Effector memory CD8-positive, alpha-beta T cell (primary cell): ENCODE results near the gene FDX2.
"Not testable (repeated sequence)": the region's sequence is repeated elsewhere in the genome, so short reads cannot be mapped to it uniquely, and the experiment has no call there.

Source experiments
- ATAC-seq: fragments of 150-1000 bp; cut with Tn5 transposase; replicated peaks from 2 replicates; pipeline ENCODE4 v1.10.0; 2021; ENCODE audit warnings: mild to moderate bottlenecking, moderate library complexity
- DNase-seq, 3 experiments: peaks; one replicate each; pipeline ENCODE4 v3.0.0; 2021
- H3K27ac Mint-ChIP-seq, 2 donors: one replicate each; pipeline ENCODE4 v1.8.0; 2022; ENCODE audit warnings: mild to moderate bottlenecking in 2 of 2, mixed read lengths in 2 of 2, moderate library complexity in 2 of 2
- H3K27me3 Mint-ChIP-seq, 2 donors: one replicate each; pipeline ENCODE4 v1.8.0; 2022; ENCODE audit warnings: mixed read lengths in 2 of 2
- H3K36me3 Mint-ChIP-seq: one replicate; pipeline ENCODE4 v1.8.0; 2022; ENCODE audit warnings: mild to moderate bottlenecking, moderate library complexity, mixed read lengths; ENCODE audit not compliant: insufficient read depth
- H3K4me1 Mint-ChIP-seq, 2 donors: one replicate each; pipeline ENCODE4 v1.8.0; 2022; ENCODE audit warnings: low read depth in 2 of 2, mixed read lengths in 2 of 2
- H3K4me3 Mint-ChIP-seq, 2 donors: one replicate each; pipeline ENCODE4 v1.8.0; 2022; ENCODE audit warnings: mild to moderate bottlenecking in 2 of 2, mixed read lengths in 2 of 2, moderate library complexity in 2 of 2
- H3K9me3 Mint-ChIP-seq, 2 donors: one replicate each; pipeline ENCODE4 v1.8.0; 2022; ENCODE audit warnings: mixed read lengths in 2 of 2

FDX2 gene

GRCh38 chr19:10289167-10289835 is 26.5 kb downstream of the FDX2 start:
- H3K4me3 Mint-ChIP-seq: peak overlapping the region; percentile 89 to 96
- peaks cover 49 to 59% of the 10 kb centered on the region in 2 donors for H3K4me1 Mint-ChIP-seq
- ATAC-seq (peak; percentile 74), DNase-seq (peak; percentile 68 to 70 (median 69))
- H3K9me3 Mint-ChIP-seq: no peaks in the 10 kb centered on the region
- peaks cover 58% of the 10 kb centered on the region for H3K36me3 Mint-ChIP-seq
- peaks cover 29 to 68% of the 10 kb centered on the region in 2 donors for H3K27me3 Mint-ChIP-seq
- peak overlapping the region; percentile 8 to 49 for H3K27ac Mint-ChIP-seq

DNA sequence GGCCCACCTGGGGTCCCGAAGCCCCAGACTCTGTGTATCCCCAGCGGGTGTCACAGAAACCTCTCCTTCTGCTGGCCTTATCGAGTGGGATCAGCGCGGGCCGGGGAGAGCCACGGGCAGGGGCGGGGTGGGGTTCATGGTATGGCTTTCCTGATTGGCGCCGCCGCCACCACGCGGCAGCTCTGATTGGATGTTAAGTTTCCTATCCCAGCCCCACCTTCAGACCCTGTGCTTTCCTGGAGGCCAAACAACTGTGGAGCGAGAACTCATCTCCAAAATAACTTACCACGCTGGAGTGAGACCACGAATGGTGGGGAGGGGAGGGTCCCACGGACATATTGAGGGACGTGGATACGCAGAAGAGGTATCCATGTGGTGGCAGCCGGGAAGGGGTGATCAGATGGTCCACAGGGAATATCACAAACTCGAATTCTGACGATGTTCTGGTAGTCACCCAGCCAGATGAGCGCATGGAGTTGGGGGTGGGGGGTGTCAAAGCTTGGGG is 27.1 kb downstream of the FDX2 start:
- no peak for DNase-seq
- Mint-ChIP-seq H3K27ac (peak overlapping the region; percentile 8 to 49), H3K4me1 (peaks cover 49 to 56% of the 10 kb centered on the region in 2 donors), H3K27me3 (peaks cover 29 to 62% of the 10 kb centered on the region in 2 donors), H3K9me3 (no peaks in the 10 kb centered on the region), H3K36me3 (peaks cover 62% of the 10 kb centered on the region), H3K4me3 (peak overlapping the region; percentile 89 to 96)
- no peak for ATAC-seq

GRCh38 chr19:10286803-10287737 is 28.7 kb downstream of the FDX2 start, which contains the start of gene ICAM4:
ICAM4 (plus strand) TSS chr19:10286955; CDS start chr19:10287013, 58 bp downstream.
- Mint-ChIP-seq H3K4me1 (peaks cover 37 to 44% of the 10 kb centered on the region in 2 donors), H3K9me3 (no peaks in the 10 kb centered on the region), H3K27ac (peak within 1 kb of the TSS in 1 of 2 donors; percentile 32), H3K4me3 (peak within 1 kb of the TSS; percentile 31 to 96), H3K36me3 (peaks cover 60% of the 10 kb centered on the region), H3K27me3 (peaks cover 18 to 46% of the 10 kb centered on the region in 2 donors)
- DNase-seq (no peak), ATAC-seq (no peak)

DNA sequence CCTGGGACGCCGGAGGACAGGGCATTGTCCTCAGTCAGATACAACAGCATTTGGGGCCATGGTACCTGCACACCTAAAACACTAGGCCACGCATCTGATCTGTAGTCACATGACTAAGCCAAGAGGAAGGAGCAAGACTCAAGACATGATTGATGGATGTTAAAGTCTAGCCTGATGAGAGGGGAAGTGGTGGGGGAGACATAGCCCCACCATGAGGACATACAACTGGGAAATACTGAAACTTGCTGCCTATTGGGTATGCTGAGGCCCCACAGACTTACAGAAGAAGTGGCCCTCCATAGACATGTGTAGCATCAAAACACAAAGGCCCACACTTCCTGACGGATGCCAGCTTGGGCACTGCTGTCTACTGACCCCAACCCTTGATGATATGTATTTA is 30.4 kb downstream of the FDX2 start:
- H3K27ac Mint-ChIP-seq: no peak overlapping the region
- H3K36me3 Mint-ChIP-seq: peaks cover 65% of the 10 kb centered on the region
- H3K4me3 Mint-ChIP-seq: no peak overlapping the region
- no peak for ATAC-seq
- DNase-seq: no peak
- H3K4me1 Mint-ChIP-seq: peaks cover 22 to 31% of the 10 kb centered on the region in 2 donors
- no peaks in the 10 kb centered on the region for H3K9me3 Mint-ChIP-seq
- peaks cover 5 to 29% of the 10 kb centered on the region in 2 donors for H3K27me3 Mint-ChIP-seq

DNA sequence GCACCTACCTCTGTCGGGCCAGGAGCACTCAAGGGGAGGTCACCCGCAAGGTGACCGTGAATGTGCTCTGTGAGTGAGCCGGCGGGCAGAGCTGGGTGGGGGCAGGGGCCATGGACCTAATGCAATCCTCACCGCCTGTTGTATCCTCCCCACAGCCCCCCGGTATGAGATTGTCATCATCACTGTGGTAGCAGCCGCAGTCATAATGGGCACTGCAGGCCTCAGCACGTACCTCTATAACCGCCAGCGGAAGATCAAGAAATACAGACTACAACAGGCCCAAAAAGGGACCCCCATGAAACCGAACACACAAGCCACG is 30.9 kb downstream of the FDX2 start:
- Mint-ChIP-seq H3K36me3 (peaks cover 68% of the 10 kb centered on the region), H3K27me3 (peaks cover 0 to 24% of the 10 kb centered on the region in 2 donors), H3K4me3 (no peak overlapping the region), H3K4me1 (peaks cover 19 to 29% of the 10 kb centered on the region in 2 donors), H3K27ac (no peak overlapping the region), H3K9me3 (no peaks in the 10 kb centered on the region)
- DNase-seq (no peak), ATAC-seq (no peak)

- DNase-seq (no peak), ATAC-seq (no peak)
- no peak overlapping the region for H3K27ac Mint-ChIP-seq
- H3K9me3 Mint-ChIP-seq: no peaks in the 10 kb centered on the region
- H3K27me3 Mint-ChIP-seq: peaks cover 0 to 19% of the 10 kb centered on the region in 2 donors
- peaks cover 24 to 34% of the 10 kb centered on the region in 2 donors for H3K4me1 Mint-ChIP-seq
- H3K36me3 Mint-ChIP-seq: peaks cover 72% of the 10 kb centered on the region
- no peak overlapping the region for H3K4me3 Mint-ChIP-seq
Measured at GRCh38 chr19:10284065-10284959, 31.5 kb downstream of the FDX2 start.

- Mint-ChIP-seq H3K27ac (peak overlapping the region in 1 of 2 donors; percentile 66), H3K36me3 (peaks cover 77% of the 10 kb centered on the region)
Measured at GRCh38 chr19:10283301-10284064, 32.3 kb downstream of the FDX2 start.

DNA sequence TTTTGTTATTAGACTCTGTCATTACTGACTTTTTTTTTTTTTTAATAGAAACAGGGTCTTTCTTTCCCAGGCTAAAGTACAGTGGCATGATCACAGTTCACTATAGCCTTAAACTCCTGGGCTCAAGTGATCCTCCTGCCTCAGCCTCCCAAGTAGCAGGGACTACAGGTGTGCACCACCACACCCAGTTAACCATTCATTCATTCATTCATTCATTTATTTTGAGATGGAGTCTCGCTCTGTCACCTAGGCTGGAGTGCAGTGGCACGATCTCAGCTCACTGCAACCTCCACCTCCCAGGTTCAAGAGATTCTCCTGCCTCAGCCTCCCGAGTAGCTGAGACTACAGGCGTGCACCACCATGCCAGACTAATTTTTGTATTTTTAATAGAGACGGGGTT is 33.8 kb downstream of the FDX2 start:
- Mint-ChIP-seq H3K36me3 (peaks cover 83% of the 10 kb centered on the region), H3K4me1 (peaks cover 15 to 23% of the 10 kb centered on the region in 2 donors)
- not testable (repeated sequence) for H3K4me3 Mint-ChIP-seq, ATAC-seq, H3K27ac Mint-ChIP-seq, DNase-seq, H3K9me3 Mint-ChIP-seq, H3K27me3 Mint-ChIP-seq

More at GRCh38 chr19:10283301-10284064, 32.3 kb downstream of the FDX2 start:
- Mint-ChIP-seq H3K4me3 (no peak overlapping the region), H3K9me3 (no peaks in the 10 kb centered on the region), H3K4me1 (peaks cover 19 to 30% of the 10 kb centered on the region in 2 donors), H3K27me3 (peaks cover 0 to 10% of the 10 kb centered on the region in 2 donors)
- no peak for ATAC-seq
- DNase-seq: no peak

DNA sequence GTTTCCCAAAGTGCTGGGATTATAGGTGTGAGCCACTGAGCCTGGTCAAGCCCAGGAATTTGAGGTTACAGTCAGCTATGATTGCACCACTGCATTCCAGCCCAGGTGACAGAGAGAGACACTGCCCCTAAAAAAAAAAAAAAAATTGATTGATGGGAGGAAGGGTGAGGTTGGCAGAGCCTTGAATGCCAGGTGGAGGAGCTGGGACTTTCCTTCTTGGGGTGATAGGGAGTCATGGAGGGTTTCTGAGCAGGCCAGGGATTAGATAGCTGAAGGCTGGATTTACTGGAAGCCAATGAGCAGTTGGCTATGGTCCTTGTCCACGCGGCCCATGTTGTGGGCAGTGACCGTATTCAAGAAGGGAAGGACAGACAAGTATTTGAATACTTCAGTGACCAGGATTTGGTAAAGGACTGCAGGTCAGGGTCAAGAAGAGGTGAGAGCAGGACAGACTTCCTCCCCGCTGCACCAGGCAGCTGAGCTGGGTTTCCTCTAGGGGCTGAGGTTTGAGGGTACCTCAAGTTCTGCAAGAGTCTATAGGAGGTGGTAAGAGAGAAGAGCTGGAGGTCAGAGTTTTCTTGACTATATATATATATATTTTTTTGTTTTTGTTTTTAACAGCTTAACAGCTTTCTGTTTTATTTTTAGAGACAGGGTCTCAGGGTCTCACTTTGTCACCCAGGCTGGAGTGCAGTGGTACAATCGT is 35.9 kb downstream of the FDX2 start:
- H3K36me3 Mint-ChIP-seq: peaks cover 85% of the 10 kb centered on the region
- no peaks in the 10 kb centered on the region for H3K27me3 Mint-ChIP-seq
- no peaks in the 10 kb centered on the region for H3K9me3 Mint-ChIP-seq
- peak overlapping the region; percentile 79 to 88 for H3K27ac Mint-ChIP-seq
- ATAC-seq (peak; percentile 79), DNase-seq (no peak)
- H3K4me3 Mint-ChIP-seq: peak overlapping the region; percentile 55 to 68
- peaks cover 15% of the 10 kb centered on the region in 2 donors for H3K4me1 Mint-ChIP-seq

DNA sequence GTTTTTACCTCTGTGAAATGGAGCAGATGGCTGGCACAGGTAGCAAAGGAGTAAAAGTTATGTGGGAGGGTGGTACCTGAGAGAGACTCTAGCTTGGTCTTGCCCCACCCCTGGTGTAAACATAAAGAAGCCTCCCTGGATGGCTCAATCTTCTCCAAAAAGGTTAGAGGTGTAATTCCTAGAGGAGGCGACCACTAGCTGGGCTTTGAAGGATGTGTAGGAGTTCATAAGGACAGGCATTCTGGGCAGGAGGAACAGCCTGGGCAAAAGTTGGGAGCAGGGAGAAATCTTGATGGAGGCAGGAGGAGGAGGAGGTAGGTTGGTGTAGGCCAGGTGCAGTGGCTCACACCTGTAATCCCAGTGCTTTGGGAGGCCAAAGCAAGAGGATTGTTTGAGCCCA is 36.9 kb downstream of the FDX2 start:
- Mint-ChIP-seq H3K27ac (peak overlapping the region; percentile 79 to 88), H3K27me3 (no peaks in the 10 kb centered on the region), H3K36me3 (peaks cover 86% of the 10 kb centered on the region), H3K9me3 (no peaks in the 10 kb centered on the region), H3K4me1 (peaks cover 17% of the 10 kb centered on the region in 2 donors), H3K4me3 (peak overlapping the region; percentile 27 to 67)
- DNase-seq (no peak), ATAC-seq (no peak)

DNA sequence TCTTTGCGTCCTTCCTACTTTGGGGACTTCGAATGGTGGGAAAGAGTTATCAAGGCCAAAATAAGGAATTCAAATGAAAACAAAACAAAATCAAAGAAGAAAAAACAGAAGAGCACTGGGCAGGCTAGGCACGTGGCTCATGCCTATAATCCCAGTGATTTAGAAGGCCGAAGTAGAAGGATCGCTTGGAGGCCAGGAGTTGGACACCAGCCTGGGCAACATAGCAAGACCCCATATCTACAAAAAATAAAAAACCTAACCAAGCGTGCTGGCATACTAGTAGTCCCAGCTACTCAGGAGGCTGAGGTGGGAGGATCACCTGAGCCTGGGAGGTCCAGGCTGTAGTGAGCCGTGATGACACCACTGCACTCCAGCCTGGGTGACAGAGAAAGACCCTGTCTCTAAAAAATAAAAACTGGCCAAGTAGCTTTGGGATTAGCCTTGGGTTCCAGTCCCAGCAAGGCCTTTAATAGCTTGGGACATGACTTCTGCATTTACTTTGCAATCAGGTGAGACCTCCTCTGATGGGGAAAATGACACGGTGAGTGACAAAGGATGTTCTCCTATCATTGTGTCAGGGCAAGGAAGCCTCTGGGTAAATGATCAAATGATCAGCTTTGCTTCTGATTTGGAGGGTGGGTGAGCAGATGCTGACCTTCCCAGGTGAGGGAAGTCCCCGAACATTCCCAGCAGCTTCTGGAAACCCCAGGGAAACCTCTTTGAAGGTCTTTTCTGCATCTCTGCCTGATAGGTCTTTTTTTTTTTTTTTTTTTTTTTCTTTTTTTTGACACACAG is 37.8 kb downstream of the FDX2 start:
- Mint-ChIP-seq H3K9me3 (no peaks in the 10 kb centered on the region), H3K4me3 (no peak overlapping the region), H3K36me3 (peaks cover 78% of the 10 kb centered on the region), H3K27me3 (no peaks in the 10 kb centered on the region), H3K27ac (no peak overlapping the region), H3K4me1 (peaks cover 17 to 19% of the 10 kb centered on the region in 2 donors)
- no peak for DNase-seq
- no peak for ATAC-seq
